Measurements from ENCODE around the gene GPNMB.

DNA sequence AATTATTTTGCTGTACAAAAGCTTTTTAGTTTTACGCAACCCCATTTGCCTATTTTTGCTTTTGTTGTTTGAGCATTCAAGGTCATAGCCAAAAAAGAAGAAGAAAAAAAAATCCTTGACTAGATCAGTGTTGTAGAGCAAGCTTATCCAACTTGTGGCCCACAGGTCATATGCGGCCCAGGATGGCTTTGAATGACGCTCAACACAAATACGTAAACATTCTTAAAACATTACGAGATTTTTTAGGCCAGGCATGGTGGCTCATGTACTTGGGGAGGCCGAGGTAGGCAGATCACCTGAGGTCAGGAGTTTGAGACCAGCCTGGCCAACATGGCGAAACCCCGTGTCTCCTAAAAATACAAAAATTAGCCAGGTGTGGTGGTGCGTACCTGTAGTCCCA lies 44.4 kb downstream of the GPNMB start:
- TF ChIP-seq, protein P1, sequence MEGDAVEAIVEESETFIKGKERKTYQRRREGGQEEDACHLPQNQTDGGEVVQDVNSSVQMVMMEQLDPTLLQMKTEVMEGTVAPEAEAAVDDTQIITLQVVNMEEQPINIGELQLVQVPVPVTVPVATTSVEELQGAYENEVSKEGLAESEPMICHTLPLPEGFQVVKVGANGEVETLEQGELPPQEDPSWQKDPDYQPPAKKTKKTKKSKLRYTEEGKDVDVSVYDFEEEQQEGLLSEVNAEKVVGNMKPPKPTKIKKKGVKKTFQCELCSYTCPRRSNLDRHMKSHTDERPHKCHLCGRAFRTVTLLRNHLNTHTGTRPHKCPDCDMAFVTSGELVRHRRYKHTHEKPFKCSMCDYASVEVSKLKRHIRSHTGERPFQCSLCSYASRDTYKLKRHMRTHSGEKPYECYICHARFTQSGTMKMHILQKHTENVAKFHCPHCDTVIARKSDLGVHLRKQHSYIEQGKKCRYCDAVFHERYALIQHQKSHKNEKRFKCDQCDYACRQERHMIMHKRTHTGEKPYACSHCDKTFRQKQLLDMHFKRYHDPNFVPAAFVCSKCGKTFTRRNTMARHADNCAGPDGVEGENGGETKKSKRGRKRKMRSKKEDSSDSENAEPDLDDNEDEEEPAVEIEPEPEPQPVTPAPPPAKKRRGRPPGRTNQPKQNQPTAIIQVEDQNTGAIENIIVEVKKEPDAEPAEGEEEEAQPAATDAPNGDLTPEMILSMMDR (conservative IDR thresholded peaks at IDR 0.05; ENCODE audit: low read depth, low read length): no peak
- TF ChIP-seq EZH2 (IDR thresholded peaks at IDR 0.05; ENCODE audit: low read length, unreplicated experiment): no peak
